Stomach (tissue), 9 donors: Measurements from ENCODE around the gene NOSTRIN. TPM values are rescaled to one million over a fixed set of nuclear protein-coding genes. Genes with fewer than 3 reads are reported as not detected.

Experiments
- DNase-seq, 2 donors: peaks; one replicate each; pipeline versions ENCODE4 v3.0.0 to v3.0.0-alpha.2; 2013 to 2019
- H3K27ac ChIP-seq, 5 donors: fragments of 200-600 bp in 4 of 5; sonication (generic) in 4 of 5; one replicate each; pipeline ENCODE4 v1.5.1; 2013 to 2019; ENCODE audit warnings: mild to moderate bottlenecking in 1 of 5, moderate library complexity in 1 of 5
- H3K27me3 ChIP-seq, 3 donors: fragments of 200-600 bp; sonication (generic); one replicate each; pipeline ENCODE4 v1.5.1; 2017 to 2019; ENCODE audit warnings: mixed run types in 1 of 3
- H3K36me3 ChIP-seq, 4 donors: fragments of 200-600 bp; sonication (generic); 1 replicate in 3 of 4; 2 replicates in 1 of 4; pipeline ENCODE4 v1.5.1; 2016 to 2019
- H3K4me1 ChIP-seq, 4 donors: fragments of 200-600 bp; sonication (generic); one replicate each; pipeline ENCODE4 v1.5.1; 2016 to 2019
- H3K4me3 ChIP-seq, 4 donors: fragments of 200-600 bp; sonication (generic) in 3 of 4; one replicate each; pipeline ENCODE4 v1.5.1; 2016 to 2019; ENCODE audit warnings: mild to moderate bottlenecking in 1 of 4
- H3K9me3 ChIP-seq, 4 donors: fragments of 200-600 bp; sonication (generic); one replicate each; pipeline ENCODE4 v1.5.1; 2016 to 2019
- CTCF ChIP-seq, 7 experiments: fragments of 450-650 bp in 4 of 7; fragments of 200-600 bp in 3 of 7; sonication (generic) in 3 of 7; IDR thresholded peaks; one replicate each; pipeline ENCODE4 v1.5.1; 2016 to 2019; ENCODE audit warnings: antibody characterized with exemption in 7 of 7, control low read depth in 2 of 7, mild to moderate bottlenecking in 1 of 7
- EP300 ChIP-seq: sonication (generic); formaldehyde crosslinking; IDR thresholded peaks from one replicate; pipeline ENCODE4 v1.6.1; 2017; ENCODE audit warnings: antibody characterized with exemption
- POLR2A ChIP-seq, 4 donors: fragments of 450-650 bp; IDR thresholded peaks; one replicate each; pipeline ENCODE4 v1.6.1; 2016; ENCODE audit warnings: antibody characterized with exemption in 4 of 4, control low read depth in 2 of 4, mild to moderate bottlenecking in 1 of 4, moderate library complexity in 1 of 4
- POLR2AphosphoS5 ChIP-seq, 3 donors: sonication (generic); formaldehyde crosslinking; IDR thresholded peaks; one replicate each; pipeline ENCODE4 v1.6.1; 2016; ENCODE audit warnings: antibody characterized with exemption in 3 of 3
- WGBS, 5 donors: extraction: QIAGEN DNeasy Blood & Tissue Kit in 3 of 5; methylation state at CpG; one replicate each; pipeline versions ENCODE4 v1.1.5 to v1.1.7; 2013 to 2018; 5-methylcytosine and 5-hydroxymethylcytosine counted together
- intact Hi-C: fragments of 100-400 bp; cut with DNase I; formaldehyde crosslinking; loops from one replicate; pipeline ENCODE4 v1.15.1; 2023; ENCODE audit warnings: low total_unique reads
- polyA plus RNA-seq, 3 donors: library from polyadenylated mRNA; stranded (reverse); fragments of 200-250 nt; gene quantifications; one replicate each; pipeline ENCODE4 v1.2.3, GENCODE V29; 2013
- total RNA-seq, 5 donors: library from RNA; depleted of rRNA; stranded (reverse); fragments of >200 nt; gene quantifications; one replicate each; pipeline versions ENCODE4 v1.1.0 to v1.2.3, GENCODE V29; 2014 to 2016
- donor health status: healthy with polysubstance abuse.
- donor health status: Bipolar disorder and iron deficiency.
- donor health status: healthy.

Gene NOSTRIN
- total and polyA plus RNA-seq, 8 donors = 13.3 to 117 (median 49.4) TPM

- H3K4me3 ChIP-seq = no peak overlapping the region
- intact Hi-C loops = no loop called here
- H3K27ac ChIP-seq = no peak overlapping the region
- peaks cover 0 to 17% (median 12%) of the 10 kb centered on the region in 4 donors for H3K4me1 ChIP-seq
- no peaks in the 10 kb centered on the region for H3K9me3 ChIP-seq
- WGBS, 5 donors = 79 to 95% (median 83%) methylated on average over 1 of the region's 1 CpG
- H3K36me3 ChIP-seq = no peaks in the 10 kb centered on the region
- DNase-seq = no peak
- TF ChIP-seq EP300 = no peak
- TF ChIP-seq POLR2A (IDR thresholded peaks at IDR 0.05) = no peak
- TF ChIP-seq CTCF (IDR thresholded peaks at IDR 0.05) = no peak
- TF ChIP-seq POLR2AphosphoS5 (IDR thresholded peaks at IDR 0.05) = no peak
- H3K27me3 ChIP-seq = no peaks in the 10 kb centered on the region
These were observed 91.7 kb downstream of the NOSTRIN start for GRCh38 chr2:168894101-168894500.

- TF ChIP-seq EP300 (no peak), POLR2A (IDR thresholded peaks at IDR 0.05) (no peak), CTCF (IDR thresholded peaks at IDR 0.05) (no peak), POLR2AphosphoS5 (IDR thresholded peaks at IDR 0.05) (no peak)
- intact Hi-C loops = no loop called here
- no peak overlapping the region for H3K27ac ChIP-seq
- no peaks in the 10 kb centered on the region for H3K9me3 ChIP-seq
- H3K36me3 ChIP-seq = no peaks in the 10 kb centered on the region
- no peak overlapping the region for H3K4me3 ChIP-seq
- H3K27me3 ChIP-seq = no peaks in the 10 kb centered on the region
- peaks cover 0 to 13% (median 9%) of the 10 kb centered on the region in 4 donors for H3K4me1 ChIP-seq
- no peak for DNase-seq
These were observed 92.3 kb downstream of the NOSTRIN start for GRCh38 chr2:168894720-168895119.

GRCh38 chr2:168895771-168896170 is 93.3 kb downstream of the NOSTRIN start:
- Histone ChIP-seq H3K36me3 (no peaks in the 10 kb centered on the region), H3K27ac (no peak overlapping the region), H3K4me3 (no peak overlapping the region), H3K4me1 (peaks cover 0 to 2% (median under 1%) of the 10 kb centered on the region in 4 donors), H3K27me3 (no peaks in the 10 kb centered on the region), H3K9me3 (no peaks in the 10 kb centered on the region)
- intact Hi-C loops = no loop called here
- TF ChIP-seq EP300 (no peak), POLR2A (IDR thresholded peaks at IDR 0.05) (no peak), POLR2AphosphoS5 (IDR thresholded peaks at IDR 0.05) (no peak), CTCF (IDR thresholded peaks at IDR 0.05) (no peak)
- DNase-seq = no peak

- Histone ChIP-seq H3K4me3 (no peak overlapping the region), H3K4me1 (no peaks in the 10 kb centered on the region), H3K36me3 (no peaks in the 10 kb centered on the region), H3K9me3 (no peaks in the 10 kb centered on the region), H3K27ac (no peak overlapping the region), H3K27me3 (no peaks in the 10 kb centered on the region)
- intact Hi-C loops = no loop called here
- no peak for DNase-seq
- TF ChIP-seq POLR2A (IDR thresholded peaks at IDR 0.05) (no peak), CTCF (IDR thresholded peaks at IDR 0.05) (no peak), POLR2AphosphoS5 (IDR thresholded peaks at IDR 0.05) (no peak), EP300 (no peak)
- 54 to 84% (median 68%) methylated on average over 4 of the region's 4 CpGs for WGBS, 5 donors
These were observed 94.3 kb downstream of the NOSTRIN start for GRCh38 chr2:168896783-168897182.
